ENCODE results near the gene SOX15.

- TF ChIP-seq CTCF (conservative IDR thresholded peaks at IDR 0.05; ENCODE audit: low read depth, low read length) (no peak), RFX5 (IDR thresholded peaks at IDR 0.05; ENCODE audit: low read depth, low read length) (no peak), RAD21 (IDR thresholded peaks at IDR 0.05; ENCODE audit: low read length) (no peak), POLR2A (IDR thresholded peaks at IDR 0.05; ENCODE audit: low read depth, low read length) (no peak), SMC3 (IDR thresholded peaks at IDR 0.05; ENCODE audit: low read depth, low read length) (no peak)
These were observed 36.4 kb upstream of the SOX15 start for GRCh38 chr17:7626307-7626706.
